GM21737 (cell line): ENCODE results near the gene IGLL1.
"Not testable (repeated sequence)": the region's sequence is repeated elsewhere in the genome, so short reads cannot be mapped to it uniquely, and the experiment has no call there.

Source experiments
- ATAC-seq: cut with Tn5 transposase; IDR thresholded peaks from one replicate; pipeline ENCODE4 v1.9.1; 2021; ENCODE audit warnings: mild to moderate bottlenecking, moderate library complexity; ENCODE audit not compliant: unreplicated experiment

The IGLL1 gene

DNA sequence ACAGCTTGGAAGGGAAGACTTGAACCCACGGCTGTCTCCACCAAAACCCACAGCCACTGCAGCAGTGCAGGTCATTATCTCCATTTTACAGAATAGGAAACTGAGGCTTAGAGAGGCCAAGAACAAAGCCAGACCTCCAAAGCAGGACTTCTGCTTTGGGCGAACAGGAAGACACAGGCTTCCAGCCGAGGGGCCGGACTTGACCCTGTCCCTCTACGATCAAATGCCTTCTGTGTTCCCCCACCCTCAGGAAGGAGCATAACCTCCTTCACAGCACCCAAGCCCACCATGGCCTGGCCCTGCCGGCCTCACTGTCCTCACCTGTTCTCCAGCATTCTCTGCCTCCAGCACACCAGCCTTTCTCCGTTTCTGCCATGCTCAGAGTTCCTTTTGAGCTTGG, 15.8 kb downstream of the IGLL1 start:
- ATAC-seq: no peak

DNA sequence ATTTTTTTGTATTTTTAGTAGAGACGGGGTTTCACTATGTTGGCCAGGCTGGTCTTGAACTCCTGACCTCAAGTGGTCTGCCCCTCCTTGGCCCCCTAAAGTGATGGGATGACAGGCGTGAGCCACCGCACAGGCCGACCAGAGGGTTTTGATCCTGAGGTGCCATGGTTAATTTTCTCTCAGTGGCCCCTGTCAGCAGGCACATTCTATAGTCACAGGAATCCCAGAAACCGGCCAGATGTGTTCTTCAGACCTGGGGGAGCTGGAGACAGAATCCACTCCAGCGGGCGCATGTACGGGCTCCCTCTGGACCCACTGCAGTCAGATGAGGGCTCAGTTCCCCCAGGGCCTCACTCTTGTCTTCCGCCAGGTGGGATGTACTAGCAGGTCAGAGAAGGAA, 17.0 kb downstream of the IGLL1 start:
- ATAC-seq: no peak

DNA sequence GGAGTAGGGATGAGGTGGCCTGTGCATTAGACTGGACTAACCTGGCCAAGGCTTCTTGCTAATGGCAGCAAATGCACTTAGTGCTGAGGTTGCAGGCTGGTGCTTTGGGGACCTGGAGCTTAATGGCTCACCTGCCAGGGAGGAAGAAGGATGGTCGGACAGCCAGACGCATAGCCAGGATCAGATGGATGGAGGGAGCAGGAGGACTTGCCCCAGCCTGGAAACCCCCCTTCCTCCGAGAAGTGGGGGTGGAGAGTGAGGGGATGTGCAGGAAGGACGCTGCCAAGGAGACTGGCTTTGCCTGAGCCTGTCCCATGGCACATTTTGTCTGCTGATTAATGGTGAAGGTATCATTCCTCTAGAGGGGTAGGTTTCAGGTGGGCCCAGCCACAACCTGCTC, 17.9 kb downstream of the IGLL1 start:
- no peak for ATAC-seq

DNA sequence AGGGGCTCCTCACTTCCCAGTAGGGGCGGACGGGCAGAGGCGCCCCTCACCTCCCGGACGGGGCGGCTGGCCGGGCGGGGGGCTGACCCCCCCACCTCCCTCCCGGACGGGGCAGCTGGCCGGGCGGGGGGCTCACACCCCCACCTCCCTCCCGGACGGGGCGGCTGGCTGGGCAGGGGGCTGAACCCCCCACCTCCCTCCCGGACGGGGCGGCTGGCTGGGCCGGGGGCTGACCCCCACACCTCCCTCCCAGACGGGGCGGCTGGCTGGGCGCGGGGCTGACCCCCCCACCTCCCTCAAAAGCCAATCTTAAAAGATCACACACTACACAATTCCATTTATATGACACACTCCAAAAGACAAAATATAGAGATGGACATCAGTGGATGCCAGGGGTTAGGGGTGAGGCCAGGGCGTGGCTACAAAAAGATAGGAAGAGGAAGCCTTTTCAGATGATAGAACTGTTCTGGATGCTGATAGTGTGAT, 19.0 kb downstream of the IGLL1 start:
- not testable (repeated sequence) for ATAC-seq

DNA sequence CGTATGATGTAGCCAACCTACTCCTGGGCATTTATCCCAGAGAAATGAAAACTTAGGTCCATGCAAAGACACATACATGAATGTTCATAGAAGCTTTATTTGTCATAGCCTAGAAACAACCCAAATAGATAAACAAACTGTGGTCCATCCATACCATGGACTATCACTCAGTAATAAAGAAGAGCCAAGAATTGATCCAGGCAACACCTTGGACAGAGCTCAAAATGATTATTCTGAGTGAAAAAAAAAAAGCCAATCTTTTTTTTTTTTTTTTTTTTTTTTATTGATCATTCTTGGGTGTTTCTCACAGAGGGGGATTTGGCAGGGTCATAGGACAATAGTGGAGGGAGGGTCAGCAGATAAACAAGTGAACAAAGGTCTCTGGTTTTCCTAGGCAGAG, 19.9 kb downstream of the IGLL1 start:
- not testable (repeated sequence) for ATAC-seq

DNA sequence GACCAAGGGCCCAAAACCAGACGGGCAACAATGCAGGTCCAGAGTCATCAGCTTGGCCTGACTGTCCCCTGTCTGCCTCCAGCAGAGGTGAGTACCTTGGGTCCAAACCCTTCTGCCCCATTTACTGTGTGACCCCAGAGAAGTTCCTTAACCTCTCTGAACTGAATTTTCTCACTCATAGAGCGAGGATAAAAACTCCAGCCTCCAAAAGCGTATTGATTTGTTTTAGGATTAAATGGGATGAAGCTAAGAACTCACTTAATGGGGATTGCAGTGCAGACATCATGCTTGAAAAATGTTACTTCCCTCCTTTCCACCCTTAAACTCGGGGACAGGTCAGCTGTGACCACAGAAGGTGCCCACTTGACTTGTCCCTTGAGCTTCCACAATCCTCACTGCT, 22.6 kb downstream of the IGLL1 start:
- ATAC-seq: no peak

DNA sequence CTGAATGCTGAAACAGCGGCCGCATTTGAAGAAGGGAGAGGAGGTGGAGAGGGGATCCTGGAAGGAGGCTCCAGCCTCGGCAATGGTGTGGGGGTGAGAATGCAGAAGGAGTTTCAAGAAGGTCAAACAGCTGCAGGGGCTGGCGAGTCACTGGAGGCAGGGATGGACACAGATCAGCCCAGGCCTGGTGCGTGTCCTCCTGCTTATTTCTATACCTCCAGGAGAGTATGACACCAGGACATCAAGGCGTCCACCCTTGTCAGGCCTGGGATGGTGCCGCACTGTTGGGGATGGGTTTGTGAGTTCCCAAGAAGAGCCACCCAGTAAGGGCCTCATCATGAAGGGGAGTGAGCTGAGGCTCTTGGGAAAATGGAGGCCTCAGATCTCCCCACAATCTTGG, 23.1 kb downstream of the IGLL1 start:
- ATAC-seq: no peak

DNA sequence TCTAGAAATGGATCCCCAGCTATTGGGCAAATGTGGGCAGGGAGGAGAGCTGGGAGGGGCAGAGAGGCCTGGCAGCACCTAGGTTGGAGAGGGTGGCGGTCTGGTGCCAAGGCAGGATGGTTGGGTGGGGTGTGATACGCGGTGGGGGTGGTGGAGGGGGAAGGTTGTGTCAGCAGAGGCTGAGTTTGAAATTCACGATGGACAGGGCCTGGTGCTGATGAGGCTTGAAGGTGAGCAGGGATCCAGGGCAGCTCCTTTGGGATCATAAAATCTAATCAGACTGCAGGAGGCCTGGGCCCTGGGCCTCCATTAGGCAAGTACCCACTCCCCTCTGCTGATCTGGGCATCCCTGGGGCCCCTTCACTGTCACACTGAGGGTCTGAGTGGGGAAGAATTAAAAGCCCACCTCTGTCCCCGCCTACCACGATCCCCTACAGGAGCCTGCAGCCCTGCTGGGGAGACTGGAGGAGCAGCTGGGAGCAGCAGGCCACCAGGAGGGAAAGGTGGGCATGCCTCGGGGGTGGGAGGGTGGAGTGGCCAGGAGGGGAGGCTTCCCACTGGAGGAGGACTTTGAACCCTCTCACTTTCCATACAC, 24.0 kb downstream of the IGLL1 start:
- ATAC-seq: no peak

DNA sequence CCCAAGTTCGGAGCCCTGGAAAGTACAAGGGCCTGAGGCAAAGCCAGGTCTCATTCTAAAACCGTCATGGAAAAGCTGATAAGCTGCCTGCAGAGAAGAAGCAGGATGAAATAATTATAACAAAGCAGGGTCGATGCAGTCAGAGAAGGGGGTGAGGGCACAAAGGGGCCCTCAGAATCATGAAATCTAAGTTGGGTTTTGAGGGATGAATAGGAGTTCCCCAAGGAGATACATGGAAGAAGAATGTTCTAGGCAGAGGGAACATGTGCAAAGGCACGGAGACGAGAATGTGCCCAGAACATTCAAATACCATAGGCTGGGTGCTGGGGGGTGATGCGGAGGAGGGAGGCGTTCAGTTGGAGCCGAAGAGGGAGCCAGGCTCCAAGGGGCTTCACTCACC, 25.0 kb downstream of the IGLL1 start:
- ATAC-seq: no peak

DNA sequence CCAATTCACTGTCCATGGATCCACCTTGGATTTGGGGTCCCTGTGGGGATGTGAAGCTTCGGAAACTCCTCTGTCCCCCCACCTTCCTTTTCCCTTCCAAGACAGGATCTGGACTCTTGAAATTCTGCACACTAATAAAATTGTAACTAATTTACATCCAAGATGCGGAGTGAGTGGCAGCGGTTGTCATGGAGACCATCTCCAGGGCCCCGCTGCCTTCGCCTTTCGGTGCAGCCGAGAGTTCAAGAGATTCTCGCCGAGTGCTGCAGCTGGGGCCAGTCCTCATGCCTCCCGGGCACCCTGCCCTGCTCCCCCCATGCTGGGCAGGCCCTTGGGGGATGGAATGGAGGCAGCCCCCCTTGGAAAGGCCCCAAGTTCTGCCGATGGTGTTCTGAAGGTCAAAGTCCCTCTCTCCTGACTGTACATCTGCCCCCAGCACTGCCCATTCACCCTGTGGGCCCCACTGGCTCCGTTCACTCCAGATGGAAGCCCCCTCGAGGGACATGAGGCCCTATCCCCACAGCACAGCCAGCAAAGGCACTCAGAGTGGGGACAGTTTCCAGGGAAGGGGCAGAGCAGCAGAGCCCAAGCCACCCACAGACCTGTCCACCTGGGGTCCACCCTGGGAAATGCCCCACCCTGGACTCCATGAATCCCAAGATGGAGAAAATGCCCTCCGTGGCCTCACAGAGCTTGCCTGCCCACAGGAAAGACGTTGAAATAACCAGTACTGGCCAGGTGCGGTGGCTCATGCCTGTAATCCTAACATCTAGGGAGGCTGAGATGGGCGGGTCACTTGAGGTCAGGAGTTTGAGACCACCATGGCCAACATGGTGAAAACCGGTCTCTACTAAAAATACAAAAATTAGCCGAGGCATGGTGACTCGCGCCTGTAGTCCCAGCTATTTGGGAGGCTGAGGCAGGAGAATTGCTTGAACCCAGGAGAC, 25.9 kb downstream of the IGLL1 start:
- no peak for ATAC-seq

DNA sequence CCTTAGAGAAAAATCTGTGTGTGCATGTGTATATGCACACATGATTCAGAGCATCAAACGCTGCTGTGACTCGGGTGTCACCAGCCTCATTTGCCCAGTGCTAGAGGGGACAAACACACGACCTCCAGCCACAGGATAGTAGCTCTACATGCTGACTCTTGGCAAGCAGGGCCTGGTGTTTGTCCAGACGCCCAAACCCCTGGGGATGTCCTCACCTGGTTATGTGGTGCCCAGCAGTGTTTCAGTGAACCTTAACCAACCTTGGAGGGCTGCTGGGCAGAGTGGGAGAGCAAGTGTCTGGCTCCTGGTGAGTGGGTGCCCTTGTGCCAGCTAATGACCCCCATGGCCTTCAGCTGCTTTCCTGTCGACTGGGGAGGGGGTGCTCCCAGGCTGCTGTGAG, 26.7 kb downstream of the IGLL1 start:
- ATAC-seq: no peak

DNA sequence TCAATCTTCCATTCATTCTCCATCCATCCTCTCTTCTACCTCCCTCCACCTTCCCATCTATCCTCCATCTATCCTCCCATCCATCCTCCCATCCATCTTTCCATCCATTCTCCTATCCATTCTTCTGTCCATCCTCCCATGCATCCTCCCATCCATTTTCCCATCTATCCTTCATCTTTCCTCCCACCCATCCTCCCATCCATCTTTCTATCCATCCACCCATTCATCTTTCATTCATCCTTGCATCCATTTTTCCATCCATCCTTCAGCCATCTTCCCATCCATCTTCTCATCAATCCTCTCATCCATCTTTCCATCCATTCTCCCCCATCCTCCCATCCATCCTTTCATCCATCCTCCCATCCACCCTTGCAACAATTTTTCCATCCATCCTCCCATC, 27.5 kb downstream of the IGLL1 start:
- ATAC-seq: no peak

DNA sequence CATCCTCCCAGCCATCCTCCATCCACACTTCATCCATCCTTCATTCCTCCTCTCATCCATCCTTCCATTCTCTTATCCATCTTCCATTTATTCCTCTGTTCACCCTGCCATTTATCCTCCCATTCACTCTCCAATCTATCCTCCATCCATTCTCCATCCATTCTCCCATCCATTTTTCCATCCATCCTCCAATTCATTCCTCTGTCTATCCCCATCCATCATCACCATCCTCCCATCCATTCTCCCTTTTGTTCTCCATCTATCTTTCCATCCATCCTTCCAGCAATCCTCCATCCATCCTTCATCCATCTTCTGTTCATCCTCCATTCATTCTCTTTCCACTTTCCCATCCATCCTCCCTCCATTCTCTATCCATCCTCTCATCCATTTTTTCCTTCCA, 28.7 kb downstream of the IGLL1 start:
- no peak for ATAC-seq

DNA sequence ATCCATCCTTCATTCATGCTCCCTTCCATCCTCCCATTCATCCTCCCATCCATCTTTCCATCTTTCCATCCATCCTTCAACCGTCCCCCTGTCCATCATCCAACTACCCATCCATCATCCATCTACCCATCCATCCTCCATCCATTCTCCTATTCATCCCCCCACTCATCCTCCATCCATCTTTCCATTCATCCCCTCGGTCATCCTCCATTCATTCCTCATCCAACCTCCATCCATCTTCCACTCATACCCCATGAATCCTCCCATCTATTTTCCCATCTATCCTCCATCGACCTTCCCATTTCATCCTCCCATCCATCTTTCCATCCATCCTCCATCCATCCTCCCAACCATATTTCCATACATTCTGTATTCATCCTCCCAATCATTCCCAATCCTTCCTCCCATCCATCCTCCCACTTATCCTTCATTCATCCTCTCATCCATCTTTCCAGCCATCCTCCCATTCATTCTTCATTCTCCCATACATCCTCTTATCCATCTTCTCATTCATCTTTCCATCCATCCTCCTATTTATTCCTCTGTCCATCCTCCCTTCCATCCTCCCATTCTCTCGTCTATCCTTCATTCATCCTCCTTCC, 29.9 kb downstream of the IGLL1 start:
- ATAC-seq: no peak

DNA sequence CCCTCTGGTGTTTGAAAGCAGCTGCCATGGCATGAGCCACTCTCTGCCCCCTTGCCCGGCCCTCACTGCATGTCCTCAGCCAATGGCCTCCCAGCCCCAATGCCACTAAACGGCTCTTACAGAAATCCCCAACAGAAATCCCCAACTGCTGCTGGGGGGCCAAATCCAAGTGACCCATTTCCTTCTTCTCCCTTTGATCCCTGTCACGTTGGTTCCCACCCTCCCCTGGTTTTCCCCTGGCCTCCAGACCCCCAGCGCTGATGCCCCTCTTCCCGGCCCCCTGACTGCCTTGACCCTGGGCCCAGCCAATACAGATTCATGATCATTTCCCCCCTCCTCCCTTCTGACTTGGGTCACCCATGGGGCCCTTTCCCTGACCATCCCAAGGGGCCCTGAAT, 30.9 kb downstream of the IGLL1 start:
- no peak for ATAC-seq

DNA sequence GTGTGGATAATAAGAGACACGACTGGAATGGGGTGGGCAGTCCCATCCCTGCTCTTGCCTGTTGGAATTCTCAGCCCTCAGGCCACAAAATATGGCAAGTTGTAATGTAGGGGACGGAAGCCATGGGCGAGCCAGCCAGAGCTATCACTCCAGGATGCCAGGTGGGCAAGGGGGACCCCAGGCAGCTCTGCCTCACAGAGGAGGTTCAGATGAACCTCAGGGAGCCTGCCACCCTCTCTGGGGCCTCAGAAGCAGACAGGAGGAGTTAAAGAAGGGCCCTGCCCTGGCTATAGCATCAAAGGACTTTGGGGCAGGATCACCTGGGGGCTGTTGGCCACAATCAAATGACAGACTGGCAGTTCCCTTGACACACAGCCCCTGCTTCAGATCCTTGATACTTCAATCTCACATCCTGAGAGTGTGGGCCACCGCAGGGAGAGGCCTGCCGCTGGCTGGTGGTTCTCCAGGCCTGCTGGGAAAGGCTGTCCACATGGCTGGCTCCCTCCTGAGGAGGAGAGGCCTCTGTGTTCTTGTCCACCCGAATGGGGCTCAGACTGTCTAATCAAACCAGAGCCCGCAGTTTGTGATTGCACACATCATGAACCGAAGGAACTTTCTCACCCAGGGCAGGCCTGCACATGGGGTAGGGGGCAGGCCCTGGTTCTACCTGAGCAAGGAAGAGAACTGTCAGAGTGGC, 31.4 kb downstream of the IGLL1 start:
- ATAC-seq: no peak

DNA sequence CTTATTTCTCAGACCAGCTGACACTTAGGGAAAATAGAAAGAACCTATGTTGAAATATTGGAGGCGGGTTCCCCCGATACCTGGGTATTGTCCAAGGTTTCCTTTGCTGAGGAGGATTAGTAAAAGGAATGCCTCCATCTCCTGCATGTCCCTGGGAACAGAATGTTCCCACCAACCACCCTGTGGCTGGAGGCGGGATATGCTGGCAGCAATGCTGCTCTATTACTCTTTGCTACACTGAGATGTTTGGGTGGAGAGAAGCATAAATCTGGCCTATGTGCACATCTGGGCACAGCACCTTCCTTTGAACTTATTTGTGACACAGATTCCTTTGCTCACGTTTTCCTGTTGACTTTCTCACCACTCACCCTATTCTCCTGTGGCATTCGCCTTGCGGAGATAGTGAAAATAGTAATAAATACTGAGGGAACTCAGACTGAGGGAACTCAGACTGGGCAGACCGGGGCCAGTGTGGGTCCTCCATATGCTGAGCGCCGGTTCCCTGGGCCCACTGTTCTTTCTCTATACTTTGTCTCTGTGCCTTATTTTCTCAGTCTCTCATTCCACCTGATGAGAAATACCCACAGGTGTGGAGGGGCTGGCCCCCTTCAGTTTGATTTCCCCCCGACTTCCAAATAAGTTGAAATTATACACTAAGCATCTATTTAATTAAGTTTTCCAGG, 32.1 kb downstream of the IGLL1 start:
- ATAC-seq: no peak

DNA sequence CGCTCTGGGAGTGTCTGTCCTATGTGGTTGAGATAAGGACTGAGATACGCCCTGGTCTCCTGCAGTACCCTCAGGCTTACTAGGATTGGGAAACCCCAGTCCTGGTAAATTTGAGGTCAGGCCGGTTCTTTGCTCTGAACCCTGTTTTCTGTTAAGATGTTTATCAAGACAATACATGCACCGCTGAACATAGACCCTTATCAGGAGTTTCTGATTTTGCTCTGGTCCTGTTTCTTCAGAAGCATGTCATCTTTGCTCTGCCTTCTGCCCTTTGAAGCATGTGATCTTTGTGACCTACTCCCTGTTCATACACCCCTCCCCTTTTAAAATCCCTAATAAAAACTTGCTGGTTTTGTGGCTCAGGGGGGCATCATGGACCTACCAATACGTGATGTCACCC, 32.7 kb downstream of the IGLL1 start:
- ATAC-seq: not testable (repeated sequence)

DNA sequence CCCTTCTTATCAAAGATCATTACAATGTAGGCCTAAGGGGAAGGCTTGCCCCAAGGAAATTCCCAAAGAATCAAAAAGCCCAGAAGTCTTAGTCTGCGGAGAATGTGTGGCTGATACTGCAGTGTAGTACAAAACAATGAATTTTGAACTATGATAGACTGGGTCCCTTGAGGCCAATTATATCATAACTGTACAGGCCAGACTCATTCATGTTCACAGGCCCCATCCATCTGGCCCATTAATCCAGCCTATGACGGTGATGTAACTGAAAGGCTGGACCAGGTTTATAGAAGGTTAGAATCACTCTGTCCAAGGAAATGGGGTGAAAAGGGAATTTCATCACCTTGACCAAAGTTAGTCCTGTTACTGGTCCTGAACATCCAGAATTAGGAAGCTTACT, 35.2 kb downstream of the IGLL1 start:
- no peak for ATAC-seq

DNA sequence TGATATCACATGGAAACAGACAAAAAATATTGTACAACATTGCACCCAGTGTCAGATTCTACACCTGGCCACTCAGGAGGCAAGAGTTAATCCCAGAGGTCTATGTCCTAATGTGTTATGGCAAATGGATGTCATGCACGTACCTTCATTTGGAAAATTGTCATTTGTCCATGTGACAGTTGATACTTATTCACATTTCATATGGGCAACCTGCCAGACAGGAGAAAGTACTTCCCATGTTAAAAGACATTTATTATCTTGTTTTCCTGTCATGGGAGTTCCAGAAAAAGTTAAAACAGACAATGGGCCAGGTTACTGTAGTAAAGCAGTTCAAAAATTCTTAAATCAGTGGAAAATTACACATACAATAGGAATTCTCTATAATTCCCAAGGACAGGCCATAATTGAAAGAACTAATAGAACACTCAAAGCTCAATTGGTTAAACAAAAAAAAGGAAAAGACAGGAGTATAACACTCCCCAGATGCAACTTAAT, 36.5 kb downstream of the IGLL1 start:
- not testable (repeated sequence) for ATAC-seq

DNA sequence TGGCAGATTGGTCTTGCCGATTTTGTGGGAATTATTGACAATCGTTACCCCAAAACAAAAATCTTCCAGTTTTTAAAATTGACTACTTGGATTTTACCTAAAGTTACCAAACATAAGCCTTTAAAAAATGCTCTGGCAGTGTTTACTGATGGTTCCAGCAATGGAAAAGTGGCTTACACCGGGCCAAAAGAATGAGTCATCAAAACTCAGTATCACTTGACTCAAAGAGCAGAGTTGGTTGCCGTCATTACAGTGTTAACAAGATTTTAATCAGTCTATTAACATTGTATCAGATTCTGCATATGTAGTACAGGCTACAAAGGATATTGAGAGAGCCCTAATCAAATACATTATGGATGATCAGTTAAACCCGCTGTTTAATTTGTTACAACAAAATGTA, 37.2 kb downstream of the IGLL1 start:
- no peak for ATAC-seq
